ENCODE results near the gene RASGRF2.

The RASGRF2 gene

GRCh38 chr5:81213070-81213469 lies 252.9 kb downstream of the RASGRF2 start:
- DNase-seq = no peak

- no peak for DNase-seq
Observed at GRCh38 chr5:81214848-81215247, 254.7 kb downstream of the RASGRF2 start.

GRCh38 chr5:81216152-81216551 lies 256.0 kb downstream of the RASGRF2 start:
- DNase-seq = no peak

DNA sequence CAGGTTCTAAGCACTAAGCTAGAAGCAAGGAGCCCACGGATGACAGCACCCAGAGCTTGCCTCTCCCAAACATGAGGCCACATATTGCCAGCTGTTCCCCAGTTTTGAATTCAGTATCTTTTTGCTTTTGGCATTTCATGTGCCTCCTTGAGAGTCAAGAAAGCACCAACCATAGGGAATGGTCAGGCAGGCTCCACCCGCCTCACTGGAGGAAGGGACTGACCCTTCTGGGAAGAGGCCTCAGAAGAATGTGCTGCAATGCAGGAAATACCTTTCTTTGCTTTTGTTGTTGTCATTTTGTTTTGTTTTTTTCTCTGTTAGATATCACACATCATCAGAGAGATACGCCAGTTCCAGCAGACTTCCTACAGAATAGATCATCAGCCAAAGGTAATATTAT lies 259.2 kb downstream of the RASGRF2 start:
- DNase-seq = no peak

GRCh38 chr5:81222285-81222684 lies 262.1 kb downstream of the RASGRF2 start:
- no peak for DNase-seq

DNA sequence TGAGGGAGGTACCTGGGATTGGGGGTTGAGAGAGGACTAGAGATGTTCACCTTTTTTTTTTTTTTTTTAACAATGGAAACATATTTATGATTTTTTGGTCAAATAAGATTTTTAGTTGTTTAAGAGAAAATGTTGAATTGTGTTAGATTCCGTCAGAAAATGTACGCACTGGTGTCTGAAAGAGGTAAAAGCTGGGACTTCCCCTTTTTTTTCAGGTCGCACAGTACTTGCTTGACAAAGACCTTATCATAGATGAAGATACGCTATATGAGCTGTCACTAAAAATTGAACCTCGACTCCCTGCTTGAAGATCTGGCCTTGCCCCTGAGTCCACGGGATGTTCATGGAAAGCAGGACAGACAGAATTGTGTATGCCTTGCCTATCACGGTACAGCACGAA lies 265.3 kb downstream of the RASGRF2 start:
- DNase-seq = no peak

GRCh38 chr5:81226286-81226685 lies 266.1 kb downstream of the RASGRF2 start:
- no peak for DNase-seq

DNA sequence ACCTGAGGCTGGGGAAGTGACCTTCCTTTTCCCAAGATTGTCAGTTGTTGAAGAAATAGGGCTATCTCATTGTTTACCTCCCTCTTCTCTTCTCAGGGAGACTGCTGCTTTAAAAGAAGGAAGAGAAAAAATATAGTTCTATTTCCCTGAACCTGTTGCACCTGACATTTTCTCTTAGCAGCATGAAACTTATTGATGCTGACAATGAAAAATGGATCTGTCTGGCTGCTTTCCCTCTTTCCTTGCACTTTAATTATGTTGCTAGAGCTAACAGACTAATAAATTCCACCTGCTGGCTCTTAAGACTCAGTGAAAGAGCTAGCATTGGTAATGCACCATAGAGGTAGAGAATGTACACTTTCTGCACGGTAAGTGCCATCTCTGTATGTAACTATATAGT lies 266.8 kb downstream of the RASGRF2 start:
- DNase-seq = no peak

DNA sequence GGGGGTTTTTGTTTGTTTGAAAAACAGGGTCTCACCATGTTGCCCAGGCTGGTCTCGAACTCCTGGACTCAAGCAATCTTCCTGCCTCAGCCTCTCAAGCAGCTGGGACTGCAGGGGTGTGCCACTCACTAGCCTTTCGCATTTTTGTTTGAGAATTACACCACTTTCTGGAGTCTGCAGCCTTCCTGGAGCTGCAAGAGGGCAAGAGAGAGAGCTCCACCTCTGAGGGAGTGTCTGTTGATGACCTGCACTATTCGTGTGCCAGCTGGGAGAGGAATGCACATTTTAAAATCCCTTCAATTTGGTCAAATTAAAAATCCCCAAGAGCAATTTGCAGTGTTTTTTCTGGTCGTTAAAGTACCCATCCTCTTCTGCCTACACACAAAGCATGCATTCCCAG lies 267.9 kb downstream of the RASGRF2 start:
- DNase-seq = no peak

DNA sequence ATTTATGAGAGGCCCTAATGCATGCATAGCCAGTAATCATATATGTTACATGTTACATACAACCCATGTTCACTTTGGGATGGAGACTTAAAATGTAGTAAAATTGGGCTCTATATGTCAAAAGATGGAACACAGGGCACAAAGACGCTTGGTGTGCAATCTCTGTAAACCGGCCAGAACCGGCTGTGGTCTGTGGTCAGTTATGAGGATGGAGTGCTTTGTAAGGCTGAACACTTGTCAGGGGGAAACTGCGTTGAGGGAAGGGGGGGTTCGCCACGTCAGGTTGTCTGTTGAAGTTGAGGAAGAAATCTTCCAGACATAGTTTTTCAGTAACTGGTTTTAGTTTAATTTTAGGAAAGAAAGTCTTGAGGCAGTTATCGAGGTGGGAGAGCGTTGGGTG lies 270.3 kb downstream of the RASGRF2 start:
- no peak for DNase-seq

- no peak for DNase-seq
Observed at GRCh38 chr5:81232464-81233079, 272.4 kb downstream of the RASGRF2 start.

DNA sequence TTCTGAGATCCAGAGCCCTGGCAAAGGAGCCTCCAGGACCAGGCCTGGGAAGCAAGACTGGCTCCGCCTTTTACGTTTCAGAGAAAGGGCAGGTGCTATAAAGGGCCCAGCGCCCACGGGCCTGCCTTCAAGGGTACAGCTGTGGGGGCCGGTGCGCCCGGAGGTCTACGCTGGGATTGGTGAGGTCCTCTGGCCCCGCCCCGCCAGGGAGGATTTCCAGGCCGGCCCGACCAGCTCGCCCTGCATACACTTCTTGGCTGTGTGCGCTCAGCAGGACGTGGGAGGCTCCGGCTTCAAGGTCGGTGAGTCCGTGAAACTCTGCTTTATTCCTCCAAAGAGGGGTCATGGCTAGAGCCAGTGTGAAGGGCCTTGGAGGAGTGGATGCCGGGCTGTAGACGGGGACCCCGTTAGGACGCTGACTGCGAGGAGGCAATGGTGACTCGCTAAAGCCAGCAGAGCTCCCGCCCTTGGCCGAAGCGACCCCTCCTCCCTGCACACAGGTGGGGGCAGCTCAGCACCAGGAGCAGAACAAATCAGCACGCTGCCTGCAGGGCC lies 273.0 kb downstream of the RASGRF2 start, which contains the start of gene CKMT2:
Gene CKMT2 (plus strand): TSS at position 243 of the 555 bp plus-strand sequence. CDS start 17,811 bp downstream, outside the sequence.
- DNase-seq = no peak

- no peak for DNase-seq
Observed at GRCh38 chr5:81234299-81234698, 274.1 kb downstream of the RASGRF2 start.

- no peak for DNase-seq
Observed at GRCh38 chr5:81234801-81235200, 274.6 kb downstream of the RASGRF2 start.

GRCh38 chr5:81235287-81236072 lies 275.3 kb downstream of the RASGRF2 start:
- DNase-seq = no peak

- no peak for DNase-seq
Observed at GRCh38 chr5:81238460-81238859, 278.3 kb downstream of the RASGRF2 start.

DNA sequence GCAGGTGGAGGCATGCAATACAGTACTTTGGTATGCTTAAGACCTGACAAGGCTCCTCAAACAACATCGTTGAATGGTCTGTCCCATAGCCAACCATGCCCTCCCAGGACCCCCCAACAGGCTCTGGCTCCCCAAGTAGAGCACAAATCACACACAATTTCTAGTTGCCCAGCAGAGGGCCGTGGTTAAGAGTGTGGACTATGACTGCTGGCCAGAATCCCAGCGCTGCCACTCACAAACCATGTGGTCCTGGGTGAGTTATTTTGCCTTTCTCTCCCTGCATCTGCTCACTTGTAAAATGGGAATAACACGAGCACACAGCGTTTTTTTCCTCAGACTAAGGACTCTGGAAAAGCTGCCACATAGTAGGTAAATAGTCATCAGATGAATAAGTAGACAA lies 279.4 kb downstream of the RASGRF2 start:
- no peak for DNase-seq

DNA sequence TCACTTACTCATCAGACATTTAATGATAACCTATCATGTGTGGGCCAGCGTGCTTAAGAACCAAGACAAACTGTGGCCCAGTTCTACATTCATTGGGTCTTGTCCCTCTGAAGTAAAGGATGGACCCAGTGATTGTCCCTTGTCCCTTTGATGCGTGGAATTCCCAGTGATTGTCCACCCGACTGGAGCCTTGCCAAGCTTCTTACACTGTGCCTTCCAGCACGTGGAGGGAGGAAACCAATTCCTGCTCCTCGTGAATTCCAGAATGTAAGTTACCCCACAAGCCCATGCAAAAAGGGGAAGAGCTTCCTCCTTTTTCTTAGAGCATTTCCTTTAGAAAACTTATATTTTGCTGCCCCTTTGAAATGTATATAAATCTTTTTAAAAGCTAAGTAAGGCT lies 280.8 kb downstream of the RASGRF2 start:
- no peak for DNase-seq

GRCh38 chr5:81241961-81242648 lies 281.9 kb downstream of the RASGRF2 start:
- DNase-seq = no peak

DNA sequence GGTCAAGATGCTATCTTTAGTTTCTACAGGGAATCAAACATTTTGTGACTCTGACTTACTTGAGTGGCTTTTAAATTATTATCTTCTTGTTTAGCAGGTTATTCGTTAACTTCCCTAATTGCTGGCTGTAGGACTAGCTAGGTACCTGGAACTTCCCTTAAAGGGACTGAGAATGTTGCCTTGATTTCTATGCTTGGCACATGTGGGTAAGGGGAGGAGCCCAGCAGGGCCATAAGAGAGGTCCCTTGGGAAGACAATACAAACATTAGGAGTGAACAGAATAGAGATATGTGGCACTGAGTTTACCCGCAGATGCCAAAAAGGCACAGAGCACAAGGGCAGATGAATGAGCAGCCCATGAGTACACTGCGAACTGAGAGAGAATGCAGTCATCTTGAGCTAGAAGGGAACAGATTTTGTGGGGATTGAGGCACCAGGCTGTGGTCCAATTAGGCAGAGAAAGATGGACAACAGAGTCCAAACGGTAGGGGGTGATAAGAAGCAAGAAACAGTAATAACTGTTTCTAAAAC lies 282.8 kb downstream of the RASGRF2 start:
- no peak for DNase-seq

DNA sequence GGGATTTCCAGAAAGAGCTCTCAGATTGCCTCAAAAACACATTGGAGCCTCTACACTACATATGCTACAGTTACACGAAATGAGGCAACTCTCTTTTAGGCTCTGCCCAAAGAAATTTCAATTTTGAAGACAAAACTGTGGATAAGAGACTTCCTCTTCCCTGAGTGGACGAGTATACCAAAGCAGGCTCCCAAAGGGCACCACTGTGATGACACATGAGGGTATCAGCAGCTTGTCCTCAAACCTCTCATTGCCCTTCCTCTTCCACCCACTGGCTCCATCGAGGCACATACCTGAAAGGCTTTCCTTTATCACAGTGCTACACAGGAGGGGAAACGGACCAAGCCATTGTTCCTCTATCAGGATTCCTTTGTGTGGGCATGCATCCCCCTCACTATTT lies 284.3 kb downstream of the RASGRF2 start:
- DNase-seq = no peak

DNA sequence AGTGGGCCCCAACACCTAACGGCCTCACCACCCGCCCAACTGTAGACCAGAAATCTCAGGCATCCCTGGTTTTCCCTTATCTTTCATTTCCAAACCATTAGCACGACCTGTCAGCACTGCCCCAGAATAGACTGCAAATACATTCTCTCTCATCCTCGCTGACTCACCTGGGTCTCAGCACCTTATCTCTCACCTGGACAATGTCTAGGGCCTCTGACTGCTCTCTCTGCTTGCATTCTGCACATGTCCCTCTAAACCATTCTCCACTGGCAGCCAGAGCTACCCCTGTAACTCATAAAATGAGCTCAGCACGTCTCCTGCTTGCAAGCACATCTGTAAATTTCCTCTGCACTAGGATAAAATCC lies 285.7 kb downstream of the RASGRF2 start:
- no peak for DNase-seq

DNA sequence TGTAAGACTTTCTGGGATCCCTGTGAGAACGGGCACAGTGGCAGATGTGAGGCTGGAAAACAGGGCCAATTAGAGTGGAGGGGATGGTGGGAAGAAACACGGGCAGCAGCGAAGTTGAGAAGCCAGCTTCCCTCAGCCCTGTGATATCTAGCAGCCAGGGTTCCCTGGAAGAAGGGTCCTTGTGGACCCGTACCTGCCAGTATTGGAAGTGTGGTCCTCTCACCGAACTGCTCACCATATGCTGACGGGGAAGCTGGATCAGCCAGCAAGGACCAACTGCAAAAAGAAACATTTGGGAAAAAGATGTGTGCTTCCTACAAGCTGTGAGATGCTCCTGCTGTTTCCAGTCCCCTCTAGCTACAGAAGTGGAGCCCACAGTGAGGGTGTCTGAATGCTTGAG lies 286.5 kb downstream of the RASGRF2 start:
- no peak for DNase-seq
